GM12878 (cell line): ENCODE data around the gene NDUFB2. TPM values are rescaled to one million over a fixed set of nuclear protein-coding genes. Genes with fewer than 3 reads are reported as not detected.
A peak's percentile ranks its signal among the peaks of the same experiment; 100 is the strongest.

Experiments used
- ATAC-seq: fragments of 200-7000 bp; cut with Tn5 transposase; 3 replicates; pipeline ENCODE4 v1.9.1; 2020; ENCODE audit warnings: mild to moderate bottlenecking, moderate library complexity
- BruUV-seq: library from RNA; stranded (reverse); fragments of 400-500 nt; replicated peaks from 2 replicates; lab custom pipeline; 2021; lab: Mats Ljungman, UMichigan
- CTCF ChIA-PET: fragments of 300-600 bp; sonication (Branson Sonifier 250); formaldehyde crosslinking; extraction: SDS; loops from one replicate; lab custom pipeline; 2021; ENCODE audit warnings: inconsistent platforms; lab: Yijun Ruan, JAX
- POLR2A ChIA-PET: fragments of 350-600 bp; formaldehyde crosslinking; extraction: SDS; loops from one replicate; lab custom pipeline; 2021; ENCODE audit warnings: inconsistent platforms; lab: Charles Lee
- RAD21 ChIA-PET: fragments of 300-600 bp; sonication (Branson Sonifier 250); formaldehyde crosslinking; loops from one replicate; lab custom pipeline; 2023; ENCODE audit warnings: antibody characterized with exemption; ENCODE audit not compliant: unreplicated experiment; lab: Charles Lee
- SMC1A ChIA-PET: fragments of 300-600 bp; sonication (Branson Sonifier 250); formaldehyde crosslinking; loops from one replicate; lab custom pipeline; 2023; ENCODE audit not compliant: unreplicated experiment, uncharacterized antibody; lab: Charles Lee
- DNase-seq: peaks from one replicate; pipeline ENCODE4 v3.0.0-alpha.2; 2011; ENCODE audit warnings: low read depth, low spot score
- FAIRE-seq: peaks from 3 replicates; lab custom pipeline; 2011; peaks lifted over from hg19 to GRCh38; lab: Jason Lieb, UNC
- H2AFZ ChIP-seq: 2 replicates; pipeline ENCODE4 v1.6.0; 2011; ENCODE audit warnings: low read depth, low read length, control low read depth; ENCODE audit not compliant: control insufficient read depth
- H3K27ac ChIP-seq: 2 replicates; pipeline ENCODE4 v1.5.1; 2011; ENCODE audit warnings: control low read depth; ENCODE audit not compliant: control insufficient read depth, insufficient read depth
- H3K27me3 ChIP-seq, 2 experiments: replicated peaks in 1 of 2; 2 replicates each; pipeline versions ENCODE4 v1.6.0 to v1.6.1; 2011; ENCODE audit warnings: low read length in 1 of 2; ENCODE audit not compliant: control insufficient read depth in 2 of 2, insufficient read depth in 2 of 2
- H3K36me3 ChIP-seq, 2 experiments: 2 replicates each; pipeline ENCODE4 v1.5.1; 2011; ENCODE audit warnings: low read length in 1 of 2; ENCODE audit not compliant: control insufficient read depth in 2 of 2, insufficient read depth in 2 of 2
- H3K4me1 ChIP-seq: 2 replicates; pipeline ENCODE4 v1.6.1; 2011; ENCODE audit warnings: mild to moderate bottlenecking, low read length, moderate library complexity, mixed read lengths; ENCODE audit not compliant: control insufficient read depth, insufficient read depth
- H3K4me2 ChIP-seq: 2 replicates; pipeline ENCODE4 v1.6.0; 2011; ENCODE audit warnings: control low read depth; ENCODE audit not compliant: control insufficient read depth, insufficient read depth
- H3K4me3 ChIP-seq: fragments of 200-600 bp; sonication (generic); 2 replicates; pipeline ENCODE4 v1.5.1; 2016
- H3K79me2 ChIP-seq: 2 replicates; pipeline ENCODE4 v1.6.0; 2011; ENCODE audit warnings: low read length; ENCODE audit not compliant: control insufficient read depth, insufficient read depth
- H3K9ac ChIP-seq: 2 replicates; pipeline ENCODE4 v1.8.0; 2011; ENCODE audit warnings: low read length, control low read depth, mixed read lengths; ENCODE audit not compliant: control insufficient read depth, insufficient read depth
- H3K9me3 ChIP-seq: replicated peaks from 3 replicates; pipeline ENCODE4 v1.5.1; 2011; ENCODE audit warnings: mild to moderate bottlenecking, low read length; ENCODE audit not compliant: control insufficient read depth, insufficient read depth
- H4K20me1 ChIP-seq: 2 replicates; pipeline ENCODE4 v1.6.0; 2011; ENCODE audit not compliant: control insufficient read depth, insufficient read depth
- BHLHE40 ChIP-seq, 2 experiments: fragments of 450-650 bp in 1 of 2; IDR thresholded peaks; 2 replicates each; pipeline ENCODE4 v1.6.1; 2011 to 2017; ENCODE audit warnings: low read depth in 2 of 2, borderline replicate concordance in 1 of 2, improper control_type of control experiment in 1 of 2, low read length in 1 of 2, mild to moderate bottlenecking in 1 of 2
- E2F4 ChIP-seq: IDR thresholded peaks from 2 replicates; pipeline ENCODE4 v1.6.1; 2012; ENCODE audit warnings: low read depth, low read length, improper control_type of control experiment
- EED ChIP-seq: sonication (generic); IDR thresholded peaks from 2 replicates; pipeline ENCODE4 v1.6.1; 2016; ENCODE audit warnings: antibody characterized with exemption, low read depth
- HDAC2 ChIP-seq: fragments of 200-600 bp; sonication (generic); IDR thresholded peaks from 2 replicates; pipeline ENCODE4 v1.6.1; 2017
- IKZF1 ChIP-seq: fragments of 450-650 bp; conservative IDR thresholded peaks from 2 replicates; pipeline ENCODE4 v1.6.1; 2017; ENCODE audit warnings: antibody characterized with exemption, mild to moderate bottlenecking
- IKZF2 ChIP-seq, 2 experiments: fragments of 450-650 bp; IDR thresholded peaks; 2 replicates each; pipeline ENCODE4 v1.6.1; 2017; ENCODE audit warnings: mild to moderate bottlenecking in 2 of 2, moderate library complexity in 2 of 2
- NRF1 ChIP-seq: conservative IDR thresholded peaks from 2 replicates; pipeline ENCODE4 v1.6.1; 2011; ENCODE audit warnings: mild to moderate bottlenecking, low read depth, low read length, improper control_type of control experiment
- SMAD5 ChIP-seq: IDR thresholded peaks from 2 replicates; pipeline ENCODE4 v1.6.1; 2016; ENCODE audit warnings: antibody characterized with exemption, low read depth
- SMC3 ChIP-seq: IDR thresholded peaks from 2 replicates; pipeline ENCODE4 v1.6.1; 2011; ENCODE audit warnings: low read length, improper control_type of control experiment, borderline replicate concordance
- SPI1 ChIP-seq: IDR thresholded peaks from 2 replicates; pipeline ENCODE4 v1.6.1; 2011; ENCODE audit warnings: low read depth, mild to moderate bottlenecking, low read length, moderate library complexity, borderline replicate concordance; ENCODE audit not compliant: insufficient read depth
- WRNIP1 ChIP-seq: IDR thresholded peaks from 2 replicates; pipeline ENCODE4 v1.6.1; 2011; ENCODE audit warnings: low read depth, low read length, improper control_type of control experiment, borderline replicate concordance
- ZBTB11 ChIP-seq: fragments of 450-650 bp; formaldehyde crosslinking; IDR thresholded peaks from 2 replicates; pipeline ENCODE4 v1.5.0; 2022; ENCODE audit warnings: mild to moderate bottlenecking, missing genetic modification characterization
- ZZZ3 ChIP-seq: IDR thresholded peaks from 2 replicates; pipeline ENCODE4 v1.6.1; 2011; ENCODE audit warnings: low read depth; ENCODE audit not compliant: control insufficient read depth, insufficient read length
- WGBS: methylation state at CpG from one replicate; pipeline ENCODE4 v1.1.6; 2016; ENCODE audit warnings: low lambda C conversion rate; ENCODE audit not compliant: insufficient replicate concordance, insufficient coverage; ENCODE audit errors: missing lambda C conversion rate; 5-methylcytosine and 5-hydroxymethylcytosine counted together
- in situ Hi-C: fragments of 300-500 bp; cut with MboI; formaldehyde crosslinking; loops from 9 replicates; pipeline ENCODE4 v1.14.3; 2018; ENCODE audit warnings: mixed read lengths
- intact Hi-C: fragments of 100-400 bp; cut with micrococcal nuclease; formaldehyde crosslinking; loops from one replicate; pipeline ENCODE4 v1.14.2; 2022; ENCODE audit not compliant: unreplicated experiment
- polyA plus RNA-seq, 11 experiments: library from polyadenylated mRNA; depleted of rRNA in 4 of 11; unstranded in 6 of 11; stranded (reverse) in 5 of 11; fragments of >200 nt; fragmentation: Nextera tagmentation in 4 of 11; fragmentation: Illumina TruSeq in 1 of 11; extraction: Ambion mirVana in 4 of 11; extraction: Trizol in 1 of 11; gene quantifications; 1 replicate in 1 of 11; 2 replicates in 10 of 11; pipeline versions ENCODE4 v1.2.1 to v1.2.3, GENCODE V29; 2011 to 2016; ENCODE audit warnings: inconsistent platforms in 2 of 11, missing spikeins in 2 of 11, low read depth in 1 of 11
- total RNA-seq, 4 experiments: library from RNA; depleted of rRNA in 3 of 4; stranded (reverse); fragments of >200 nt in 3 of 4; fragmentation: Illumina TruSeq in 1 of 4; extraction: Trizol in 1 of 4; gene quantifications; 2 replicates each; pipeline versions ENCODE4 v1.2.1 to v1.2.3, GENCODE V29; 2013 to 2021
- TF ChIP-seq, protein P1 (sequence below): IDR thresholded peaks from 2 replicates; pipeline ENCODE4 v1.6.1; 2012; ENCODE audit warnings: low read depth, low read length, improper control_type of control experiment

NDUFB2 gene
- total and polyA plus RNA-seq, 10 of the 15 experiments (the other 5 are each of a cell fraction or from before 2014, with no cell fraction given) = 109 to 1,236 (median 323) TPM

DNA sequence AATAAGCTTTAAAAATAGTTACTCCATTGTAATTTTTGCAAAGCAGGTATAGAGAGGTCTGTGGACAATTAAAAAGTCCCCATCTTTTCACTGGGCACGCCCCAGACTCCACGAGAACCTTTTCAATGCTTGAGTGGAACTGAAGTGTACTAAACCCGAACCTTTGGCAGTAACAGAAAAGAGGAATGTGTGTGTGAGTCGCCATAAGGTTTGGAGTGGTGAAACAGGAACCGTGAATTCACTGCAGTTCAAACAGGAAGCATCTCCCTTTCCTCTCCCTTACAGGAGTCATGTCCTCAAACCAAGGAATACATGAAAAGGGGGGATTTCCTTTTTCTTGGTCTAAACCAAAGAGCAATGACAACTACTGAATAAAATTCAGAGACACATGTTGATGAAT, 23.2 kb downstream of the NDUFB2 start:
- H3K4me2 ChIP-seq = no peak overlapping the region
- ChIA-PET CTCF (no interaction called here), RAD21 (no interaction called here), POLR2A (no interaction called here), SMC1A (interaction anchor here (2.8 kb wide), 1 partner anchor 45 kb away, joined by 9 read pairs; no protein-coding TSS in a partner anchor)
- H3K9me3 ChIP-seq = no peaks in the 10 kb centered on the region
- WGBS = 45% methylated on average over 5 of the region's 5 CpGs
- TF ChIP-seq SMC3 = no peak
- peak; percentile 48; the same call in 1 of the 2 replicates for TF ChIP-seq EED
- TF ChIP-seq ZBTB11 (CRISPR knock-in tag) = no peak
- no peak for TF ChIP-seq E2F4
- no peak for TF ChIP-seq NRF1
- no peak for TF ChIP-seq ZZZ3
- no peak for TF ChIP-seq WRNIP1
- no peak for TF ChIP-seq HDAC2
- TF ChIP-seq SMAD5 = no peak
- peak; percentile 37; the same call in 1 of the 2 replicates for TF ChIP-seq SPI1
- TF ChIP-seq, protein P1, sequence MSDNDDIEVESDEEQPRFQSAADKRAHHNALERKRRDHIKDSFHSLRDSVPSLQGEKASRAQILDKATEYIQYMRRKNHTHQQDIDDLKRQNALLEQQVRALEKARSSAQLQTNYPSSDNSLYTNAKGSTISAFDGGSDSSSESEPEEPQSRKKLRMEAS = no peak
- TF ChIP-seq IKZF2 (IDR thresholded peaks at IDR 0.05) = peak in 1 of 2 experiments; percentile 13; a peak in 1 of 4 replicates
- TF ChIP-seq BHLHE40 (IDR thresholded peaks at IDR 0.05; ENCODE audit: borderline replicate concordance in 1 of 2, low read depth in 2 of 2, low read length in 1 of 2) = no peak
- 0 out of 2 replicates have a peak, but pooled peaks have one; percentile 13 for TF ChIP-seq IKZF1
- intact Hi-C loops (no loop called here), in situ Hi-C loops (no loop called here)
- H3K27me3 ChIP-seq = no peaks in the 10 kb centered on the region
- H2AFZ ChIP-seq = peak overlapping the region; percentile 19; the same call in 1 of the 2 replicates
- H3K9ac ChIP-seq = no peak overlapping the region
- no peaks in the 10 kb centered on the region; a peak in 1 of 4 replicates for H3K36me3 ChIP-seq
- FAIRE-seq (no peak), ATAC-seq (peak; percentile 34), DNase-seq (peak; percentile 11)
- no peaks in the 10 kb centered on the region for H3K79me2 ChIP-seq
- no peaks in the 10 kb centered on the region; the same call in 1 of the 2 replicates for H4K20me1 ChIP-seq
- BruUV-seq = no TSS peak
- H3K4me3 ChIP-seq = no peak overlapping the region
- H3K27ac ChIP-seq = no peak overlapping the region
- no peaks in the 10 kb centered on the region; the same call in 1 of the 2 replicates for H3K4me1 ChIP-seq
